GM18526 (cell line): ENCODE data around the gene CDK6.

ENCODE experiments used
- POLR2A ChIP-seq: IDR thresholded peaks from 3 replicates; pipeline ENCODE4 v1.6.1; 2011; ENCODE audit not compliant: insufficient read length; ENCODE audit errors: extremely low read depth

The CDK6 gene

GRCh38 chr7:92709912-92710311 lies 126.5 kb downstream of the CDK6 start:
- TF ChIP-seq POLR2A: no peak

- TF ChIP-seq POLR2A: no peak
These were observed 127.2 kb downstream of the CDK6 start for GRCh38 chr7:92709150-92709549.

DNA sequence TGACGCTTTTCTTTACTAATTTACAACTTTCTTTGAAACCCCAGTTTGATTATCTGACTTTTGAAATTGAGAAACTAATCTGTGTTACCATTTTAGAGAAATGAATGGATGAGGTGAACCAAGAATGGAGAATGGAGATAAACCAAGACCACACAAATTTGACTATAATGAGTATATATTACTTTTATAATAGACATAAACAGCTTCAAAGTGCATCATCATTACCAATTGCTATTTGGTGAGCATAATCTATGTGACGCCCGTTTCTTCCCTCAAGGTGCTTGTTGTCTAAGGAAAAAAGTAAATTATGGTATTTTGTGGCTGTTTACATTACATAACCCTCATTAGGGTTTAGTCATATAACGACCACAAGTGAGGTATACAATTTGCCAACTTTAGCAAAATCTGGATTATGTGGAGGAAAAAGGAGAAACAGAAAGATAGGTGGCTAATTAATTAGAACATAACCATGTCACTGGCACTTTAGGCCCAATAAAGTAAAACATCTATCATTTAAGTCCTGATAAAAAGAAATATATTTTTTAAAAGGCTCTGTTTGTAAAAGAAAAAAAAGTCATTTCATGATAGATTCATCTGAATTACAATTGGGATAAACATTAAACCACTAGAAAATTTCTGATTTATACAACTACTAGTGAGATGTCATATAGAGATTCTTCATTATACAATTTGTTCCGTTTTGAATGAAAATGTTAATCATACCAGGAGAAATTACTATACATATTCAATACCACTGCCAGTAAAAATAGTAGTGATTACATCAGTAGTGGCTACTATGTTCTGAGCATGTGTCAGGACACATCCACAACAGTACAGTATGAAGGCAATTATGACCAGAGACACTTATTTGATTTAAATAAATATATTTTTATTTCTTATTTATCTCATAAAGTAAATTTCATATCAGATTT lies 128.0 kb downstream of the CDK6 start:
- TF ChIP-seq POLR2A: no peak

GRCh38 chr7:92707435-92707834 lies 128.9 kb downstream of the CDK6 start:
- TF ChIP-seq POLR2A: no peak

DNA sequence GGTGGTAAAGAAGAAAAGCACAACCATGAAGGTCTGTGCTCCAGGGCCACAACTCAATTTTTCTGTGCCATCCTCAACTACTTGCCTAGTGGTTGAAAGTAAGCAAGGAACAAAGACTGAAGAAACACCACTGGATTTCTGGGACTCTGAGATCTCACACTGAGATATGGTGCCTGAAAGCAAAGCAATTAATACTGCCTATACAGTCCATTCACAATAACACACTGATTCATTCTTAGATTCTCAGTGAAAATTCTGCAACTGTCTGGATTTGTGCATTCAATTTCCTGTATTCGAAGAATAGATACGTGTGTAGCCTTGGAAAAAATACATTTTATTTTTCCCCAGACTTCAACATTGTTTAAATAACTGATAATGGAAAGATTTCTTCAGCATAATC lies 129.8 kb downstream of the CDK6 start:
- no peak for TF ChIP-seq POLR2A

- no peak for TF ChIP-seq POLR2A
These were observed 130.5 kb downstream of the CDK6 start for GRCh38 chr7:92705831-92706230.

DNA sequence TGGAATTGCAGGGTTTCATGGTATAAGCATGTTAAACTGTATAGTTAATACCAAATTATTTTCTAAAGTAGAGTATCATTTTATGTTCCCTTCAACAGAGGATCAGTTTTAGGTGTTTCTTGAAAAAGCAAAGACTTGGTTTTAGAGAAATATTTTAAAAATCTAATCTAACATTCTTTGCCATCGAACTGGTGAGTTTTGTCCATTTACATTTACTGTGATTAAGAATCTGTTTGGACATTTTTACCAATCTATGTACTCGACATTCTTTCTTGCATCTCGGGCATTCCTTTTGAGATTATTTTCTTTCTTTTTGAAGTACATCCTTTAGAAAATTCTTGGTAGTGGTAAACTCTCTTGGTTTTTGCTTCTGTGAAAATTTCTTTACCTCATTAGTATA lies 131.5 kb downstream of the CDK6 start:
- no peak for TF ChIP-seq POLR2A

GRCh38 chr7:92702535-92702934 lies 133.8 kb downstream of the CDK6 start:
- TF ChIP-seq POLR2A: no peak

DNA sequence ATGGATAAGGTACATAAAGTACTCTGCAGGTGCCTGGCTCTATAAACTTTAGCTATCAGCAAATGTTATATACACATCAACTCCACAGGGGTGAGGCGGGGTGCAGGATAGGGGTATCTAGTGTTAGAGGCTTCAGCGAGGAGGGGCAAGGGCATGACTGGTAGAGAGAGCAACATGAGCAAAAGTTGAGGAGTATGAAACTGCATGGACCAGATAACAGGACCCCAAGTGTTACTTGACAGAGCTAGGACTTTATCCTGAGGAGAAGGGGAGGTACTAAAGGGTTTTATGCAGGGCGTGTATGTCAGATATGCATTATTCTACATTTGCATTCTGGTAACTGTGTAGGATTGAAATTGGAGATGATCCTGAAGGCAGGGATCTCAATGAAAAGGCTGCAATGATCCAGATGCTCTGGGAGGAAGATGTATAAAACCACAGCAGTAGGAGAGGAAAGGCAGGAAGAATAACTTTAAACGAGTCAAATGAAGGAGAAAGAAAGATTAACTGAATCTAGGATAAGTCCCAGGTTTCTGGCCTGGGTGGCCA lies 136.3 kb downstream of the CDK6 start:
- TF ChIP-seq POLR2A: no peak

- TF ChIP-seq POLR2A: no peak
These were observed 136.8 kb downstream of the CDK6 start for GRCh38 chr7:92699560-92699959.

- no peak for TF ChIP-seq POLR2A
These were observed 138.0 kb downstream of the CDK6 start for GRCh38 chr7:92698237-92698841.

DNA sequence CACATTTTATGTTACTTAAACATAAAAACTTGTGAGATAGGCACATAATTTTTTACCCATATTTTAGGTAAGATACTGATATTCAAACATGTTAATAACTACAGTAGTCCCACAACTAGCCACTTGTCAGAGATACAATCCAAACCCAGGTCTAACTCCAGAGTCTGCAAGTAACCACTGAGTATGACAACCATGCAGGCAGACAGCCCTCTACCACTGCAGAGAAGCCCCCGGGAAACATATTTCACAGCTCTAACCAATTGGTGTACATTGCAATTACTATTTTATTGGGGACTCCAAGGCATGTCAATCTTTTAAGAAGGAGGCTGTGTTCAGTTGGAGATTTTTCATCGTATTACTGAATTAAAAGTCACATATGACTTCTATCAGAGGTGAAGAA lies 139.0 kb downstream of the CDK6 start:
- TF ChIP-seq POLR2A: no peak

DNA sequence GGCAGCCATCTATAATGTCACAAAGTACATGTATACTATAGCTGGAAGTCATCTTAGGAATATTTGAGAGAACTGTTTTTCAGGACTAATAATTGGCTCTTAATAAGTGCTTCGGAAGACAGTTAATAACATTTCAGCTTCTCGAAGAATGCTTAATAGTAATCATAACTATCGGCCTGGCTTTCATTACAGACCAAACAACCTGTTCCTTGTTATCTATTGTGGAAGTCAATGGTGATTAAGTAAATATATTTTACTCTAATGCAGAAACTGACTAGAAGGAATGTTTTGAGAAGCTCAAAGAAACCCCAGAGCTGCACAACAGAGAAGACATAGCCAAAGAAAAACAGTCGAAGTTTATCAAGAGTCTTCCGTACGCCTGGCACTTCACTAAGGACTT lies 139.4 kb downstream of the CDK6 start:
- TF ChIP-seq POLR2A: no peak

GRCh38 chr7:92696584-92696983 lies 139.8 kb downstream of the CDK6 start:
- TF ChIP-seq POLR2A: no peak

DNA sequence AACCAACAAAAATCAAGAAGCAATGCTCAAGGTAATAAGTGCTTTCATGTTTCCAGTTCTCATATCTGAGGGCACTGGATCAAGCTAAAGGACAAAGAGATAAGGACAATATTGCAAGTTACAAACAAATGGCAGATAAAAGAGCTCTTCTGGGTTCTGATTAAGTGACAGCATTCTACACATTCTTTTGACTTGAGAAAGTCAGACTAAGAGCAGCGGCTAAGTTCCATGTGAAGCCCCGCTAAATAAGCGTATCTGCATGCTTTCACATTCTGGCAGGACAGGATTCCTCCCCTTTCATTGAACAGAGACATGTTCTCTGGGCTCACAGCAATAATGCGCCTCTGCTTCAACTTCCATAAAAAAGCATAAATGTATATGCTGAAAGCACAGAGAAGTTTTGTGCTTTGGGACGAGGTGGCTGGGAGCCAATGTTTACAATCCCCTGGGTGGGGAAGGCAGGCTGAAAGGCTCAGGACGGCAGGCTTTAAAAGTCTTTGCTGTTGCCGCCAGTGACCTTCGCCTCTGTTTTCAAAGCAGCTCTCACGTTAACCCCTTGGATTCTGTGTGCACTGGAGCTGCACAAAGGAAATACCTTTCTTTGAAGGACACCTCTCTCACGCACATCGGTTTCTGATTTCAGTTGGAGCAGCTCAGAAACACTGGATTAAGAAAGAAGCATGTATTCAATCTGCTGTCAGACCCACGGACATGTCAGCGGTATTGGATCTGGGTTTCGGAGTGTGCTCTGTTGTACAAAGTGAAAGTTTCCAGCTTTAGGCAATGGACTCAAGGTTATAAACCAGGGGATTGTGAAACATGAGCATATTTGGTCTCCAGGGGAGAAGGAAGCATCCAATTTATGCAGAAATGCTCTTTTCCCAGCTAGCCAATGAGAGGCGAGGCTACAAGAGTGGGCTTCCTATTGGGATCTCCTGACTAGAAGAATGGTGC lies 140.8 kb downstream of the CDK6 start:
- no peak for TF ChIP-seq POLR2A
